IMR-90 (cell line): ENCODE measurements around the gene ABCC8. TPM values are rescaled to one million over a fixed set of nuclear protein-coding genes. Genes with fewer than 3 reads are reported as not detected.

Experiments
- ATAC-seq: fragments of 200-7000 bp; cut with Tn5 transposase; 2 replicates; pipeline ENCODE4 v1.9.1; 2020; ENCODE audit warnings: low read depth, mild to moderate bottlenecking, moderate library complexity
- BruUV-seq: library from RNA; stranded (reverse); fragments of 400-500 nt; replicated peaks from 2 replicates; lab custom pipeline; 2021; lab: Mats Ljungman, UMichigan
- CTCF ChIA-PET: fragments of 300-600 bp; formaldehyde crosslinking; extraction: SDS; loops from one replicate; lab custom pipeline; 2021; ENCODE audit warnings: antibody characterized with exemption; lab: Yijun Ruan, JAX
- POLR2A ChIA-PET: fragments of 300-600 bp; sonication (Branson Sonifier 250); formaldehyde crosslinking; loops from one replicate; lab custom pipeline; 2022; ENCODE audit warnings: antibody characterized with exemption; ENCODE audit not compliant: unreplicated experiment; lab: Charles Lee
- DNase-seq: peaks from one replicate; pipeline ENCODE4 v3.0.0; 2013
- H2AFZ ChIP-seq: replicated peaks from 2 replicates; pipeline ENCODE3; 2013; ENCODE audit warnings: low read length, mild to moderate bottlenecking; ENCODE audit not compliant: poor library complexity
- H2AK5ac ChIP-seq: 2 replicates; pipeline ENCODE4 v1.6.1; 2013; ENCODE audit warnings: low read depth, low read length, inconsistent platforms
- H2AK9ac ChIP-seq: replicated peaks from 2 replicates; pipeline ENCODE3; 2013; ENCODE audit warnings: mild to moderate bottlenecking, low read depth, low read length, moderate library complexity; ENCODE audit not compliant: poor library complexity
- H2BK120ac ChIP-seq: 2 replicates; pipeline ENCODE4 v1.6.1; 2013; ENCODE audit warnings: low read depth, low read length, inconsistent platforms
- H2BK15ac ChIP-seq: 3 replicates; pipeline ENCODE4 v1.6.1; 2013; ENCODE audit warnings: low read depth, low read length, inconsistent platforms
- H2BK20ac ChIP-seq: 2 replicates; pipeline ENCODE4 v1.6.1; 2013; ENCODE audit warnings: low read depth, mild to moderate bottlenecking, inconsistent platforms, low read length, moderate library complexity
- H2BK5ac ChIP-seq: 2 replicates; pipeline ENCODE4 v1.6.1; 2013; ENCODE audit warnings: mild to moderate bottlenecking, low read depth, low read length, inconsistent platforms; ENCODE audit not compliant: poor library complexity, severe bottlenecking
- H3K14ac ChIP-seq: replicated peaks from 2 replicates; pipeline ENCODE4 v1.6.1; 2013; ENCODE audit warnings: low read depth, low read length, inconsistent platforms
- H3K18ac ChIP-seq: 2 replicates; pipeline ENCODE4 v1.6.1; 2013; ENCODE audit warnings: low read depth, low read length, control low read depth
- H3K23ac ChIP-seq: 2 replicates; pipeline ENCODE4 v1.6.1; 2013; ENCODE audit warnings: low read depth, low read length, inconsistent platforms
- H3K27ac ChIP-seq: 2 replicates; pipeline ENCODE4 v1.5.1; 2013; ENCODE audit warnings: mild to moderate bottlenecking, control low read depth, low read length; ENCODE audit not compliant: insufficient read depth
- H3K27me3 ChIP-seq: 2 replicates; pipeline ENCODE4 v1.6.1; 2013; ENCODE audit warnings: low read length; ENCODE audit not compliant: control insufficient read depth, insufficient read depth
- H3K36me3 ChIP-seq: 2 replicates; pipeline ENCODE4 v1.6.1; 2013; ENCODE audit warnings: low read length, mixed read lengths; ENCODE audit not compliant: control insufficient read depth, insufficient read depth
- H3K4ac ChIP-seq: 2 replicates; pipeline ENCODE4 v1.6.1; 2013; ENCODE audit warnings: low read depth, low read length, inconsistent platforms
- H3K4me1 ChIP-seq: 2 replicates; pipeline ENCODE4 v1.6.1; 2013; ENCODE audit warnings: low read length, mixed read lengths; ENCODE audit not compliant: control insufficient read depth, insufficient read depth
- H3K4me2 ChIP-seq: 2 replicates; pipeline ENCODE4 v1.6.1; 2013; ENCODE audit warnings: low read depth, mild to moderate bottlenecking, control low read depth, low read length, moderate library complexity
- H3K4me3 ChIP-seq: 2 replicates; pipeline ENCODE4 v1.5.1; 2013; ENCODE audit warnings: low read depth, mild to moderate bottlenecking, control low read depth, low read length, moderate library complexity; ENCODE audit not compliant: insufficient read depth
- H3K56ac ChIP-seq: 2 replicates; pipeline ENCODE4 v1.6.1; 2013; ENCODE audit warnings: low read length, inconsistent platforms; ENCODE audit not compliant: insufficient read depth; ENCODE audit errors: extremely low read depth
- H3K79me1 ChIP-seq, 2 experiments: 2 replicates each; pipeline ENCODE4 v1.6.1; 2013; ENCODE audit warnings: low read length in 2 of 2, inconsistent platforms in 1 of 2, low read depth in 1 of 2
- H3K9ac ChIP-seq: 2 replicates; pipeline ENCODE4 v1.6.1; 2013; ENCODE audit warnings: low read depth, low read length, control low read depth
- H3K9me1 ChIP-seq: 2 replicates; pipeline ENCODE4 v1.6.1; 2013; ENCODE audit warnings: low read length, inconsistent platforms; ENCODE audit not compliant: insufficient read depth
- H3K9me3 ChIP-seq: 2 replicates; pipeline ENCODE4 v1.6.1; 2013; ENCODE audit warnings: low read length; ENCODE audit not compliant: control insufficient read depth, insufficient read depth
- H4K20me1 ChIP-seq: 2 replicates; pipeline ENCODE4 v1.6.1; 2013; ENCODE audit warnings: low read length, inconsistent platforms; ENCODE audit not compliant: insufficient read depth
- H4K5ac ChIP-seq: 2 replicates; pipeline ENCODE4 v1.6.1; 2013; ENCODE audit warnings: mild to moderate bottlenecking, low read depth, low read length, control low read depth
- H4K8ac ChIP-seq, 2 experiments: 2 replicates each; pipeline ENCODE4 v1.6.1; 2013; ENCODE audit warnings: low read depth in 2 of 2, low read length in 2 of 2, control low read depth in 1 of 2, inconsistent platforms in 1 of 2
- H4K91ac ChIP-seq: 2 replicates; pipeline ENCODE4 v1.6.1; 2013; ENCODE audit warnings: low read depth, low read length, inconsistent platforms; ENCODE audit not compliant: insufficient read depth
- BHLHE40 ChIP-seq: fragments of 150-350 bp; IDR thresholded peaks from 2 replicates; pipeline ENCODE4 v1.6.1; 2016; ENCODE audit warnings: mild to moderate bottlenecking, low read depth, low read length
- CEBPB ChIP-seq: IDR thresholded peaks from 2 replicates; pipeline ENCODE4 v1.6.1; 2012; ENCODE audit warnings: low read depth, low read length, improper control_type of control experiment
- CHD1 ChIP-seq: IDR thresholded peaks from 2 replicates; pipeline ENCODE4 v1.6.1; 2012; ENCODE audit warnings: low read depth, low read length, improper control_type of control experiment
- MAFK ChIP-seq: IDR thresholded peaks from 2 replicates; pipeline ENCODE4 v1.6.1; 2012; ENCODE audit warnings: low read depth, low read length, improper control_type of control experiment
- MAZ ChIP-seq: IDR thresholded peaks from 2 replicates; pipeline ENCODE4 v1.6.1; 2012; ENCODE audit warnings: low read depth, mild to moderate bottlenecking, low read length, improper control_type of control experiment, moderate library complexity, borderline replicate concordance
- MXI1 ChIP-seq: IDR thresholded peaks from 2 replicates; pipeline ENCODE4 v1.6.1; 2012; ENCODE audit warnings: low read depth, mild to moderate bottlenecking, low read length, moderate library complexity, borderline replicate concordance
- RAD21 ChIP-seq: IDR thresholded peaks from 2 replicates; pipeline ENCODE4 v1.6.1; 2012; ENCODE audit warnings: low read length, improper control_type of control experiment
- RFX5 ChIP-seq: IDR thresholded peaks from 2 replicates; pipeline ENCODE4 v1.8.0; 2012; ENCODE audit warnings: low read depth, mild to moderate bottlenecking, low read length, moderate library complexity
- SMC3 ChIP-seq: fragments of 150-350 bp; IDR thresholded peaks from 2 replicates; pipeline ENCODE4 v1.6.1; 2016; ENCODE audit warnings: low read depth, mild to moderate bottlenecking, antibody characterized with exemption, low read length, moderate library complexity
- WGBS, 2 experiments: methylation state at CpG; one replicate each; pipeline versions ENCODE4 v1.1.5 to v1.1.7; 2013; ENCODE audit warnings: missing lambda C conversion rate in 2 of 2; ENCODE audit not compliant: insufficient read length in 1 of 2; ENCODE audit errors: extremely low coverage in 2 of 2; 5-methylcytosine and 5-hydroxymethylcytosine counted together
- dilution Hi-C: fragments of 300-500 bp; cut with HindIII; formaldehyde crosslinking; loops from one replicate; pipeline ENCODE4 v1.14.3; 2018; ENCODE audit warnings: low sequenced_read_pairs; ENCODE audit not compliant: unreplicated experiment
- in situ Hi-C: fragments of 300-500 bp; cut with MboI; formaldehyde crosslinking; loops from 3 replicates; pipeline ENCODE4 v1.14.3; 2019; ENCODE audit warnings: low sequenced_read_pairs, inconsistent platforms, mixed read lengths
- intact Hi-C: fragments of 100-400 bp; cut with micrococcal nuclease; formaldehyde crosslinking; loops from 2 replicates; pipeline ENCODE4 v1.10.0; 2022
- polyA plus RNA-seq, 3 experiments: library from polyadenylated mRNA; depleted of rRNA; stranded (reverse); fragments of >200 nt; gene quantifications; 2 replicates each; pipeline ENCODE4 v1.2.3, GENCODE V29; 2012; ENCODE audit warnings: low replicate concordance in 1 of 3
- total RNA-seq: library from RNA; depleted of rRNA; stranded (reverse); fragments of >200 nt; gene quantifications from 2 replicates; pipeline ENCODE4 v1.2.3, GENCODE V29; 2012
- TF ChIP-seq, protein P1 (sequence below): fragments of 150-350 bp; IDR thresholded peaks from 2 replicates; pipeline ENCODE4 v1.6.1; 2017; ENCODE audit warnings: mild to moderate bottlenecking, antibody characterized with exemption, low read length, low read depth
- TF ChIP-seq, protein P2 (sequence below): conservative IDR thresholded peaks from 2 replicates; pipeline ENCODE4 v1.5.1; 2012; ENCODE audit warnings: mild to moderate bottlenecking, low read depth, low read length, improper control_type of control experiment

ABCC8 gene
- total and polyA plus RNA-seq, 2 of the 4 experiments (the other 2 are of a cell fraction) = not detected

GRCh38 chr11:17397311-17398002, 79.2 kb downstream of the ABCC8 start:
- 53% methylated on average over 3 of the region's 14 CpGs; no CpG with 5 or more reads in 1 of the 2 experiments for WGBS, 2 experiments
- Histone ChIP-seq H4K5ac (no peak overlapping the region), H2BK15ac (no peak overlapping the region), H3K4me1 (no peaks in the 10 kb centered on the region), H3K79me1 (no peaks in the 10 kb centered on the region), H3K27ac (no peak overlapping the region), H4K8ac (no peak overlapping the region), H2BK120ac (no peak overlapping the region), H3K9me1 (no peaks in the 10 kb centered on the region), H3K27me3 (peaks cover 6% of the 10 kb centered on the region; the same call in 1 of the 2 replicates), H3K9ac (no peak overlapping the region), H4K20me1 (no peaks in the 10 kb centered on the region), H3K4ac (no peak overlapping the region), H3K14ac (no peak overlapping the region), H3K4me2 (no peak overlapping the region), H3K4me3 (no peak overlapping the region), H2AK9ac (no peak overlapping the region), H3K36me3 (no peaks in the 10 kb centered on the region), H2AK5ac (no peak overlapping the region), H2BK20ac (no peak overlapping the region), H3K9me3 (no peaks in the 10 kb centered on the region), H3K56ac (no peak overlapping the region), H3K23ac (no peak overlapping the region), H2AFZ (no peak overlapping the region), H4K91ac (no peak overlapping the region), H3K18ac (no peak overlapping the region), H2BK5ac (no peak overlapping the region)
- intact Hi-C loops = no loop called here
- no peak for ATAC-seq
- no peak for TF ChIP-seq BHLHE40
- TF ChIP-seq, protein P1, sequence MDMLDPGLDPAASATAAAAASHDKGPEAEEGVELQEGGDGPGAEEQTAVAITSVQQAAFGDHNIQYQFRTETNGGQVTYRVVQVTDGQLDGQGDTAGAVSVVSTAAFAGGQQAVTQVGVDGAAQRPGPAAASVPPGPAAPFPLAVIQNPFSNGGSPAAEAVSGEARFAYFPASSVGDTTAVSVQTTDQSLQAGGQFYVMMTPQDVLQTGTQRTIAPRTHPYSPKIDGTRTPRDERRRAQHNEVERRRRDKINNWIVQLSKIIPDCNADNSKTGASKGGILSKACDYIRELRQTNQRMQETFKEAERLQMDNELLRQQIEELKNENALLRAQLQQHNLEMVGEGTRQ = no peak
- no peak for TF ChIP-seq MAZ
- TF ChIP-seq CHD1 = no peak
- TF ChIP-seq SMC3 = no peak
- TF ChIP-seq RAD21 = no peak
- no peak for TF ChIP-seq CEBPB
- TF ChIP-seq MXI1 = no peak
- TF ChIP-seq, protein P2, sequence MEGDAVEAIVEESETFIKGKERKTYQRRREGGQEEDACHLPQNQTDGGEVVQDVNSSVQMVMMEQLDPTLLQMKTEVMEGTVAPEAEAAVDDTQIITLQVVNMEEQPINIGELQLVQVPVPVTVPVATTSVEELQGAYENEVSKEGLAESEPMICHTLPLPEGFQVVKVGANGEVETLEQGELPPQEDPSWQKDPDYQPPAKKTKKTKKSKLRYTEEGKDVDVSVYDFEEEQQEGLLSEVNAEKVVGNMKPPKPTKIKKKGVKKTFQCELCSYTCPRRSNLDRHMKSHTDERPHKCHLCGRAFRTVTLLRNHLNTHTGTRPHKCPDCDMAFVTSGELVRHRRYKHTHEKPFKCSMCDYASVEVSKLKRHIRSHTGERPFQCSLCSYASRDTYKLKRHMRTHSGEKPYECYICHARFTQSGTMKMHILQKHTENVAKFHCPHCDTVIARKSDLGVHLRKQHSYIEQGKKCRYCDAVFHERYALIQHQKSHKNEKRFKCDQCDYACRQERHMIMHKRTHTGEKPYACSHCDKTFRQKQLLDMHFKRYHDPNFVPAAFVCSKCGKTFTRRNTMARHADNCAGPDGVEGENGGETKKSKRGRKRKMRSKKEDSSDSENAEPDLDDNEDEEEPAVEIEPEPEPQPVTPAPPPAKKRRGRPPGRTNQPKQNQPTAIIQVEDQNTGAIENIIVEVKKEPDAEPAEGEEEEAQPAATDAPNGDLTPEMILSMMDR = no peak
- TF ChIP-seq RFX5 = no peak
- no peak for TF ChIP-seq MAFK
- BruUV-seq = no TSS peak
- dilution Hi-C loops = no loop called here
- in situ Hi-C loops = no loop called here
- ChIA-PET CTCF (no interaction called here), POLR2A (no interaction called here)
- DNase-seq = no peak
